GM12878 (cell line): ENCODE data around the gene BIRC5. TPM values are rescaled to one million over a fixed set of nuclear protein-coding genes. Genes with fewer than 3 reads are reported as not detected.

Source experiments
- ATAC-seq: fragments of 200-7000 bp; cut with Tn5 transposase; 3 replicates; pipeline ENCODE4 v1.9.1; 2020; ENCODE audit warnings: mild to moderate bottlenecking, moderate library complexity
- BruUV-seq: library from RNA; stranded (reverse); fragments of 400-500 nt; replicated peaks from 2 replicates; lab custom pipeline; 2021; lab: Mats Ljungman, UMichigan
- CTCF ChIA-PET: fragments of 300-600 bp; sonication (Branson Sonifier 250); formaldehyde crosslinking; extraction: SDS; loops from one replicate; lab custom pipeline; 2021; ENCODE audit warnings: inconsistent platforms; lab: Yijun Ruan, JAX
- POLR2A ChIA-PET: fragments of 350-600 bp; formaldehyde crosslinking; extraction: SDS; loops from one replicate; lab custom pipeline; 2021; ENCODE audit warnings: inconsistent platforms; lab: Charles Lee
- RAD21 ChIA-PET: fragments of 300-600 bp; sonication (Branson Sonifier 250); formaldehyde crosslinking; loops from one replicate; lab custom pipeline; 2023; ENCODE audit warnings: antibody characterized with exemption; ENCODE audit not compliant: unreplicated experiment; lab: Charles Lee
- SMC1A ChIA-PET: fragments of 300-600 bp; sonication (Branson Sonifier 250); formaldehyde crosslinking; loops from one replicate; lab custom pipeline; 2023; ENCODE audit not compliant: unreplicated experiment, uncharacterized antibody; lab: Charles Lee
- DNase-seq: peaks from one replicate; pipeline ENCODE4 v3.0.0-alpha.2; 2011; ENCODE audit warnings: low read depth, low spot score
- FAIRE-seq: peaks from 3 replicates; lab custom pipeline; 2011; peaks lifted over from hg19 to GRCh38; lab: Jason Lieb, UNC
- H2AFZ ChIP-seq: 2 replicates; pipeline ENCODE4 v1.6.0; 2011; ENCODE audit warnings: low read depth, low read length, control low read depth; ENCODE audit not compliant: control insufficient read depth
- H3K27ac ChIP-seq: 2 replicates; pipeline ENCODE4 v1.5.1; 2011; ENCODE audit warnings: control low read depth; ENCODE audit not compliant: control insufficient read depth, insufficient read depth
- H3K27me3 ChIP-seq, 2 experiments: replicated peaks in 1 of 2; 2 replicates each; pipeline versions ENCODE4 v1.6.0 to v1.6.1; 2011; ENCODE audit warnings: low read length in 1 of 2; ENCODE audit not compliant: control insufficient read depth in 2 of 2, insufficient read depth in 2 of 2
- H3K36me3 ChIP-seq, 2 experiments: 2 replicates each; pipeline ENCODE4 v1.5.1; 2011; ENCODE audit warnings: low read length in 1 of 2; ENCODE audit not compliant: control insufficient read depth in 2 of 2, insufficient read depth in 2 of 2
- H3K4me1 ChIP-seq: 2 replicates; pipeline ENCODE4 v1.6.1; 2011; ENCODE audit warnings: mild to moderate bottlenecking, low read length, moderate library complexity, mixed read lengths; ENCODE audit not compliant: control insufficient read depth, insufficient read depth
- H3K4me2 ChIP-seq: 2 replicates; pipeline ENCODE4 v1.6.0; 2011; ENCODE audit warnings: control low read depth; ENCODE audit not compliant: control insufficient read depth, insufficient read depth
- H3K4me3 ChIP-seq: fragments of 200-600 bp; sonication (generic); 2 replicates; pipeline ENCODE4 v1.5.1; 2016
- H3K79me2 ChIP-seq: 2 replicates; pipeline ENCODE4 v1.6.0; 2011; ENCODE audit warnings: low read length; ENCODE audit not compliant: control insufficient read depth, insufficient read depth
- H3K9ac ChIP-seq: 2 replicates; pipeline ENCODE4 v1.8.0; 2011; ENCODE audit warnings: low read length, control low read depth, mixed read lengths; ENCODE audit not compliant: control insufficient read depth, insufficient read depth
- H3K9me3 ChIP-seq: replicated peaks from 3 replicates; pipeline ENCODE4 v1.5.1; 2011; ENCODE audit warnings: mild to moderate bottlenecking, low read length; ENCODE audit not compliant: control insufficient read depth, insufficient read depth
- H4K20me1 ChIP-seq: 2 replicates; pipeline ENCODE4 v1.6.0; 2011; ENCODE audit not compliant: control insufficient read depth, insufficient read depth
- ATF2 ChIP-seq: IDR thresholded peaks from 2 replicates; pipeline ENCODE4 v1.6.1; 2012; ENCODE audit warnings: low read length, inconsistent platforms
- HCFC1 ChIP-seq: fragments of 150-350 bp; IDR thresholded peaks from 2 replicates; pipeline ENCODE4 v1.6.1; 2014; ENCODE audit warnings: low read length
- IRF5 ChIP-seq: fragments of 450-650 bp; IDR thresholded peaks from 2 replicates; pipeline ENCODE4 v1.6.1; 2017; ENCODE audit warnings: borderline replicate concordance
- JUNB ChIP-seq: IDR thresholded peaks from 2 replicates; pipeline ENCODE4 v1.6.1; 2016; ENCODE audit warnings: antibody characterized with exemption, mild to moderate bottlenecking
- LARP7 ChIP-seq: fragments of 450-650 bp; IDR thresholded peaks from 2 replicates; pipeline ENCODE4 v1.6.1; 2017; ENCODE audit warnings: mild to moderate bottlenecking
- MEF2B ChIP-seq: fragments of 450-650 bp; IDR thresholded peaks from 2 replicates; pipeline ENCODE4 v1.6.1; 2018; ENCODE audit warnings: mild to moderate bottlenecking, moderate library complexity; ENCODE audit not compliant: partially characterized antibody, poor library complexity, severe bottlenecking
- NFXL1 ChIP-seq: fragments of 450-650 bp; IDR thresholded peaks from 2 replicates; pipeline ENCODE4 v1.6.1; 2017; ENCODE audit warnings: antibody characterized with exemption, mild to moderate bottlenecking, borderline replicate concordance
- RAD21 ChIP-seq: IDR thresholded peaks from 2 replicates; pipeline ENCODE4 v1.6.1; 2011; ENCODE audit warnings: mild to moderate bottlenecking, low read depth, low read length, moderate library complexity; ENCODE audit not compliant: insufficient read depth
- RAD51 ChIP-seq: fragments of 450-650 bp; IDR thresholded peaks from 2 replicates; pipeline ENCODE4 v1.6.1; 2016; ENCODE audit warnings: moderate library complexity, mild to moderate bottlenecking, inconsistent platforms
- SIN3A ChIP-seq: IDR thresholded peaks from 2 replicates; pipeline ENCODE4 v1.6.1; 2012; ENCODE audit warnings: low read depth, low read length, improper control_type of control experiment
- SMAD1 ChIP-seq: fragments of 450-650 bp; IDR thresholded peaks from 2 replicates; pipeline ENCODE4 v1.6.1; 2018; ENCODE audit warnings: mild to moderate bottlenecking, low read depth; ENCODE audit not compliant: partially characterized antibody
- STAT1 ChIP-seq: fragments of 450-650 bp; conservative IDR thresholded peaks from 2 replicates; pipeline ENCODE4 v1.6.1; 2014; ENCODE audit warnings: antibody characterized with exemption, mild to moderate bottlenecking
- TARDBP ChIP-seq: IDR thresholded peaks from 2 replicates; pipeline ENCODE4 v1.6.1; 2016; ENCODE audit warnings: borderline replicate concordance
- WRNIP1 ChIP-seq: IDR thresholded peaks from 2 replicates; pipeline ENCODE4 v1.6.1; 2011; ENCODE audit warnings: low read depth, low read length, improper control_type of control experiment, borderline replicate concordance
- YY1 ChIP-seq: IDR thresholded peaks from 2 replicates; pipeline ENCODE4 v1.6.1; 2011; ENCODE audit warnings: low read depth, mild to moderate bottlenecking, low read length
- ZBTB33 ChIP-seq: fragments of 450-650 bp; IDR thresholded peaks from 2 replicates; pipeline ENCODE4 v1.6.1; 2017; ENCODE audit warnings: mild to moderate bottlenecking
- WGBS: methylation state at CpG from one replicate; pipeline ENCODE4 v1.1.6; 2016; ENCODE audit warnings: low lambda C conversion rate; ENCODE audit not compliant: insufficient replicate concordance, insufficient coverage; ENCODE audit errors: missing lambda C conversion rate; 5-methylcytosine and 5-hydroxymethylcytosine counted together
- in situ Hi-C: fragments of 300-500 bp; cut with MboI; formaldehyde crosslinking; loops from 9 replicates; pipeline ENCODE4 v1.14.3; 2018; ENCODE audit warnings: mixed read lengths
- intact Hi-C: fragments of 100-400 bp; cut with micrococcal nuclease; formaldehyde crosslinking; loops from one replicate; pipeline ENCODE4 v1.14.2; 2022; ENCODE audit not compliant: unreplicated experiment
- polyA plus RNA-seq, 11 experiments: library from polyadenylated mRNA; depleted of rRNA in 4 of 11; unstranded in 6 of 11; stranded (reverse) in 5 of 11; fragments of >200 nt; fragmentation: Nextera tagmentation in 4 of 11; fragmentation: Illumina TruSeq in 1 of 11; extraction: Ambion mirVana in 4 of 11; extraction: Trizol in 1 of 11; gene quantifications; 1 replicate in 1 of 11; 2 replicates in 10 of 11; pipeline versions ENCODE4 v1.2.1 to v1.2.3, GENCODE V29; 2011 to 2016; ENCODE audit warnings: inconsistent platforms in 2 of 11, missing spikeins in 2 of 11, low read depth in 1 of 11
- total RNA-seq, 4 experiments: library from RNA; depleted of rRNA in 3 of 4; stranded (reverse); fragments of >200 nt in 3 of 4; fragmentation: Illumina TruSeq in 1 of 4; extraction: Trizol in 1 of 4; gene quantifications; 2 replicates each; pipeline versions ENCODE4 v1.2.1 to v1.2.3, GENCODE V29; 2013 to 2021

The BIRC5 gene
- total and polyA plus RNA-seq, 10 of the 15 experiments (the other 5 are each of a cell fraction or from before 2014, with no cell fraction given): 41.0 to 175 (median 90.8) TPM

- ChIA-PET SMC1A (interaction anchor here (0.5 to 1.2 kb wide), 3 partner anchors 37 to 99 kb away, joined by 3 to 4 read pairs (median 3); no protein-coding TSS in a partner anchor), POLR2A (interaction anchor here (0.6 to 0.8 kb wide), 2 partner anchors 98 to 164 kb away, joined by 3 read pairs; no protein-coding TSS in a partner anchor), CTCF (interaction anchor here (0.6 to 1.2 kb wide), 7 partner anchors 8 to 100 kb away, joined by 3 to 5 read pairs (median 3); no protein-coding TSS in a partner anchor), RAD21 (interaction anchor here (0.7 kb wide), 1 partner anchor 59 kb away, joined by 3 read pairs; no protein-coding TSS in a partner anchor)
- Histone ChIP-seq H3K27me3 (no peaks in the 10 kb centered on the region), H3K4me1 (peaks cover 15% of the 10 kb centered on the region; the same call in 1 of the 2 replicates), H4K20me1 (no peaks in the 10 kb centered on the region), H3K9me3 (no peaks in the 10 kb centered on the region), H3K4me3 (no peak overlapping the region), H3K27ac (no peak overlapping the region), H3K36me3 (peaks cover 7 to 8% of the 10 kb centered on the region in 2 experiments; a peak in 3 of 4 replicates), H3K9ac (no peak overlapping the region), H3K79me2 (peaks cover 33% of the 10 kb centered on the region), H3K4me2 (no peak overlapping the region), H2AFZ (no peak overlapping the region)
- FAIRE-seq (no peak), ATAC-seq (no peak), DNase-seq (no peak)
- BruUV-seq: TSS peak; percentile 41
- WGBS: 89% methylated on average over 12 of the region's 12 CpGs
- intact Hi-C loops (no loop called here), in situ Hi-C loops (no loop called here)
- TF ChIP-seq MEF2B: no peak
- no peak for TF ChIP-seq ATF2
- no peak for TF ChIP-seq TARDBP
- no peak for TF ChIP-seq LARP7
- TF ChIP-seq HCFC1: no peak
- no peak for TF ChIP-seq JUNB
- no peak for TF ChIP-seq SIN3A
- TF ChIP-seq NFXL1: no peak
- TF ChIP-seq STAT1: no peak
- no peak for TF ChIP-seq ZBTB33
- no peak for TF ChIP-seq RAD21
- no peak for TF ChIP-seq WRNIP1
- TF ChIP-seq RAD51: no peak
- no peak for TF ChIP-seq YY1
- no peak for TF ChIP-seq SMAD1
- TF ChIP-seq IRF5: no peak
These were observed 30.1 kb upstream of the BIRC5 start for GRCh38 chr17:78183916-78184315.
